ENCODE measurements around the gene SUGP1. TPM values are rescaled to one million over a fixed set of nuclear protein-coding genes. Genes with fewer than 3 reads are reported as not detected.

The SUGP1 gene
- total and polyA plus RNA-seq, 8 donors, result 13.0 to 129 (median 36.6) TPM

GRCh38 chr19:19270749-19271571, 49.3 kb downstream of the SUGP1 start:
- H3K27me3 ChIP-seq, result peaks cover 0 to 22% (median 11%) of the 10 kb centered on the region in 3 donors
- H3K4me1 ChIP-seq, result peaks cover 9 to 16% (median 14%) of the 10 kb centered on the region in 4 donors
- H3K36me3 ChIP-seq, result peaks cover 4 to 10% (median 9%) of the 10 kb centered on the region in 4 donors
- TF ChIP-seq CTCF (IDR thresholded peaks at IDR 0.05), result no peak
- TF ChIP-seq EP300 (IDR thresholded peaks at IDR 0.05), result no peak
- no peak for TF ChIP-seq POLR2AphosphoS5 (IDR thresholded peaks at IDR 0.05)
- TF ChIP-seq POLR2A (IDR thresholded peaks at IDR 0.05), result no peak
- no peak overlapping the region for H3K27ac ChIP-seq
- DNase-seq, result no peak
- WGBS, 5 donors, result 88 to 97% (median 90%) methylated on average over 8 of the region's 8 CpGs
- no peaks in the 10 kb centered on the region for H3K9me3 ChIP-seq
- intact Hi-C loops (cut with DNase I; ENCODE audit: low total_unique reads), result no loop called here
- no peak overlapping the region for H3K4me3 ChIP-seq

- Histone ChIP-seq H3K27ac (no peak overlapping the region), H3K4me3 (no peak overlapping the region), H3K27me3 (peaks cover 0 to 22% (median 11%) of the 10 kb centered on the region in 3 donors), H3K9me3 (no peaks in the 10 kb centered on the region), H3K36me3 (peaks cover 0 to 2% (median under 1%) of the 10 kb centered on the region in 4 donors), H3K4me1 (peaks cover 9 to 16% (median 14%) of the 10 kb centered on the region in 4 donors)
- TF ChIP-seq POLR2AphosphoS5 (IDR thresholded peaks at IDR 0.05) (no peak), POLR2A (IDR thresholded peaks at IDR 0.05) (no peak), EP300 (IDR thresholded peaks at IDR 0.05) (no peak), CTCF (IDR thresholded peaks at IDR 0.05) (no peak)
- WGBS, 5 donors, result 72 to 78% (median 73%) methylated on average over 17 to 18 of the region's 18 CpGs
- DNase-seq, result no peak
- intact Hi-C loops (cut with DNase I; ENCODE audit: low total_unique reads), result no loop called here
Observed at GRCh38 chr19:19269952-19270694, 50.2 kb downstream of the SUGP1 start.

GRCh38 chr19:19268453-19269385, 51.6 kb downstream of the SUGP1 start:
- DNase-seq, result no peak
- intact Hi-C loops (cut with DNase I; ENCODE audit: low total_unique reads), result no loop called here
- H3K36me3 ChIP-seq, result no peaks in the 10 kb centered on the region

More at GRCh38 chr19:19268453-19269385, 51.6 kb downstream of the SUGP1 start:
- TF ChIP-seq CTCF (IDR thresholded peaks at IDR 0.05) (no peak), POLR2A (IDR thresholded peaks at IDR 0.05) (no peak), EP300 (IDR thresholded peaks at IDR 0.05) (no peak), POLR2AphosphoS5 (IDR thresholded peaks at IDR 0.05) (no peak)
- peaks cover 9 to 16% (median 12%) of the 10 kb centered on the region in 4 donors for H3K4me1 ChIP-seq
- no peaks in the 10 kb centered on the region for H3K9me3 ChIP-seq
- H3K4me3 ChIP-seq, result no peak overlapping the region
- H3K27ac ChIP-seq, result no peak overlapping the region
- peaks cover 0 to 31% (median 12%) of the 10 kb centered on the region in 3 donors for H3K27me3 ChIP-seq
- WGBS, 5 donors, result 68 to 75% (median 72%) methylated on average over 10 of the region's 10 CpGs

Data from stomach (tissue), 9 donors.